Natural killer cell (primary cell): ENCODE data around the gene PCDH9. TPM values are rescaled to one million over a fixed set of nuclear protein-coding genes. Genes with fewer than 3 reads are reported as not detected.
A peak's percentile ranks its signal among the peaks of the same experiment; 100 is the strongest.

Experiments
- ATAC-seq, 3 donors: fragments of 150-1000 bp in 2 of 3; fragments of 200-7000 bp in 1 of 3; cut with Tn5 transposase; 1 replicate in 1 of 3; 2 replicates in 2 of 3; pipeline ENCODE4 v1.10.0; 2021; ENCODE audit warnings: mild to moderate bottlenecking in 2 of 3, moderate library complexity in 2 of 3
- DNase-seq, 2 donors: peaks; one replicate each; pipeline versions ENCODE4 v3.0.0 to v3.0.0-alpha.2; 2013 to 2021; ENCODE audit warnings: mixed read lengths in 1 of 2
- H3K27ac ChIP-seq: one replicate; pipeline ENCODE4 v1.5.1; 2013; ENCODE audit warnings: mild to moderate bottlenecking, low read length
- H3K27me3 ChIP-seq: one replicate; pipeline ENCODE4 v1.6.1; 2013; ENCODE audit warnings: low read length; ENCODE audit not compliant: control insufficient read depth, insufficient read depth
- H3K36me3 ChIP-seq: one replicate; pipeline ENCODE4 v1.6.1; 2013; ENCODE audit warnings: low read length; ENCODE audit not compliant: control insufficient read depth, insufficient read depth
- H3K4me1 ChIP-seq: one replicate; pipeline ENCODE4 v1.6.1; 2013; ENCODE audit warnings: low read length; ENCODE audit not compliant: control insufficient read depth, insufficient read depth
- H3K4me3 ChIP-seq: one replicate; pipeline ENCODE4 v1.5.1; 2013; ENCODE audit warnings: low read length
- H3K9me3 ChIP-seq: one replicate; pipeline ENCODE4 v1.6.1; 2013; ENCODE audit warnings: low read length; ENCODE audit not compliant: control insufficient read depth, insufficient read depth
- H3K27ac Mint-ChIP-seq, 2 donors: one replicate each; pipeline ENCODE4 v1.8.0; 2022; ENCODE audit warnings: mild to moderate bottlenecking in 2 of 2, mixed read lengths in 2 of 2, moderate library complexity in 1 of 2
- H3K27me3 Mint-ChIP-seq, 2 donors: one replicate each; pipeline ENCODE4 v1.8.0; 2022; ENCODE audit warnings: low read depth in 2 of 2, mixed read lengths in 2 of 2
- H3K36me3 Mint-ChIP-seq: one replicate; pipeline ENCODE4 v1.8.0; 2022; ENCODE audit warnings: mixed read lengths
- H3K4me1 Mint-ChIP-seq, 2 donors: one replicate each; pipeline ENCODE4 v1.8.0; 2022; ENCODE audit warnings: mixed read lengths in 2 of 2
- H3K4me3 Mint-ChIP-seq: one replicate; pipeline ENCODE4 v1.8.0; 2022; ENCODE audit warnings: mild to moderate bottlenecking, moderate library complexity, mixed read lengths
- H3K9me3 Mint-ChIP-seq, 2 donors: one replicate each; pipeline ENCODE4 v1.8.0; 2022; ENCODE audit warnings: mixed read lengths in 2 of 2
- WGBS: methylation state at CpG from one replicate; pipeline ENCODE4 v1.1.7; 2013; ENCODE audit warnings: missing lambda C conversion rate; ENCODE audit not compliant: insufficient coverage; 5-methylcytosine and 5-hydroxymethylcytosine counted together
- intact Hi-C: fragments of 100-400 bp; cut with micrococcal nuclease; formaldehyde crosslinking; loops from one replicate; pipeline ENCODE4 v1.14.2; 2022
- total RNA-seq, 4 donors: library from RNA; stranded (reverse); fragments of 120-200 nt in 1 of 4; gene quantifications; one replicate each; pipeline versions ENCODE4 v1.2.3 to v1.2.4, GENCODE V29; 2013 to 2022
- TF ChIP-seq, protein P1 (sequence below): fragments of 200-600 bp; IDR thresholded peaks from one replicate; pipeline ENCODE4 v1.8.0; 2022; ENCODE audit warnings: antibody characterized with exemption

The PCDH9 gene
- total RNA-seq, 3 donors from 2014 or later (not counting 1 experiment from before 2014, with no cell fraction given): 0.43 to 1.5 (median 0.68) TPM

DNA sequence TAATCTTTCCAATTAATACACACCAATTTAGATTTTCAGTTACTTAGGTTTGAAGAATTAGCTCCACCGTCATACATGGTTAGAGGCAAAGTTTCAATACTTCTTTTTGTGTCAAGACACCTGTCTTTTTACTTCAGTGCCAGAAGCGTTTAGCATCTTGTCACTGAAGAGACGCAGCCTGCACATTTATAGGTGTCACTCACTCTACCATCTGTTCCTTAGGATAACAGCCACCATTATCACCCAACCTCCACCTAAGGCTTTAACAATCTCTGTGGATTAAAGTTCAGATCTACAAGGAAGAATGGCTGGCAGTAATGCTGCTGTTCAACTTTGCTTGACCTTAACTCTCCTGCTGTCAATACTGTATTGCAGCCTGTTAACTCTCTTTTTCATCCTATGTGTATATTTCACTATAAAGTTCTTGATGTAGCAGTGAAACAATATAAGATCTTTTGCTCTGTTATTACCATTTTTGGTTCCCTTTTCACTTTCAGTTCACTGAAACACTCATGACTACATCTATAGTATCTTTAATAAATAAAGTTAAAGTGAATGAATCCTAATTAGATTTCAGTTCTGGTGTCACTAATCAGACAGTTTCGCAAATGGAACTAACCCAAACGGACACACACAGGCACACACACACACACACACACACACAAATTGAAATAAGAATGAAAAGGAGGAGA, 435.6 kb downstream of the PCDH9 start:
- no peak for ATAC-seq
- Mint-ChIP-seq H3K36me3 (no peaks in the 10 kb centered on the region), H3K27ac (no peak overlapping the region), H3K4me1 (no peaks in the 10 kb centered on the region), H3K4me3 (no peak overlapping the region), H3K27me3 (no peaks in the 10 kb centered on the region), H3K9me3 (peaks cover 2 to 4% of the 10 kb centered on the region in 2 donors)
- intact Hi-C loops: no loop called here
- TF ChIP-seq, protein P1, sequence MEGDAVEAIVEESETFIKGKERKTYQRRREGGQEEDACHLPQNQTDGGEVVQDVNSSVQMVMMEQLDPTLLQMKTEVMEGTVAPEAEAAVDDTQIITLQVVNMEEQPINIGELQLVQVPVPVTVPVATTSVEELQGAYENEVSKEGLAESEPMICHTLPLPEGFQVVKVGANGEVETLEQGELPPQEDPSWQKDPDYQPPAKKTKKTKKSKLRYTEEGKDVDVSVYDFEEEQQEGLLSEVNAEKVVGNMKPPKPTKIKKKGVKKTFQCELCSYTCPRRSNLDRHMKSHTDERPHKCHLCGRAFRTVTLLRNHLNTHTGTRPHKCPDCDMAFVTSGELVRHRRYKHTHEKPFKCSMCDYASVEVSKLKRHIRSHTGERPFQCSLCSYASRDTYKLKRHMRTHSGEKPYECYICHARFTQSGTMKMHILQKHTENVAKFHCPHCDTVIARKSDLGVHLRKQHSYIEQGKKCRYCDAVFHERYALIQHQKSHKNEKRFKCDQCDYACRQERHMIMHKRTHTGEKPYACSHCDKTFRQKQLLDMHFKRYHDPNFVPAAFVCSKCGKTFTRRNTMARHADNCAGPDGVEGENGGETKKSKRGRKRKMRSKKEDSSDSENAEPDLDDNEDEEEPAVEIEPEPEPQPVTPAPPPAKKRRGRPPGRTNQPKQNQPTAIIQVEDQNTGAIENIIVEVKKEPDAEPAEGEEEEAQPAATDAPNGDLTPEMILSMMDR: no peak
- Histone ChIP-seq H3K27ac (peak overlapping the region; percentile 38), H3K4me1 (no peaks in the 10 kb centered on the region), H3K9me3 (no peaks in the 10 kb centered on the region), H3K27me3 (no peaks in the 10 kb centered on the region), H3K36me3 (no peaks in the 10 kb centered on the region), H3K4me3 (no peak overlapping the region)
- DNase-seq: no peak
- 73% methylated on average over 3 of the region's 5 CpGs for WGBS

DNA sequence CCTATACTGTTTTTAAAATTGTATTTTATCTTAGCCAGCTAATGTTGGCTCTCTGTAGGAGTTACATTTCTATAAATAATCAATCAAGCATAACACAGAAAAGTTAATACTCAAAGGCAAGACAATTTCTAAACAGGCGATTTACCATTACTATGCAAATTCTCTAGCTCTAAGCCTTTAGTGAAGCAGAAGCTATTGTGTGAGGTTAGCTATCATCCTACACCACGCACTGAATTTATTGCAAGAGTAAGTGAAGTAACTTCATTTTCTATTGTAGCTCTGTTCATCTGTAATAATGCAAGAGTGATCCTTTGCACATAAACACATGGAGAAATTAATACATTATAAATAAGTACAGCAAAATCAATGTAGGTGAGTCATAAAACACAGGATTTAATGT, 439.3 kb downstream of the PCDH9 start:
- H3K27ac ChIP-seq: no peak overlapping the region
- Mint-ChIP-seq H3K4me1 (no peaks in the 10 kb centered on the region), H3K27me3 (no peaks in the 10 kb centered on the region), H3K27ac (no peak overlapping the region), H3K4me3 (no peak overlapping the region), H3K36me3 (no peaks in the 10 kb centered on the region), H3K9me3 (peaks cover 7% of the 10 kb centered on the region in 2 donors)
- H3K4me1 ChIP-seq: no peaks in the 10 kb centered on the region
- DNase-seq: no peak
- intact Hi-C loops: no loop called here
- no peaks in the 10 kb centered on the region for H3K27me3 ChIP-seq
- H3K4me3 ChIP-seq: no peak overlapping the region
- no peak for ATAC-seq
- no peaks in the 10 kb centered on the region for H3K36me3 ChIP-seq
- no peaks in the 10 kb centered on the region for H3K9me3 ChIP-seq
- no CpG with 5 or more reads among the region's 2 CpGs for whole genome bisulfite sequencing
- TF ChIP-seq, protein P1: no peak

DNA sequence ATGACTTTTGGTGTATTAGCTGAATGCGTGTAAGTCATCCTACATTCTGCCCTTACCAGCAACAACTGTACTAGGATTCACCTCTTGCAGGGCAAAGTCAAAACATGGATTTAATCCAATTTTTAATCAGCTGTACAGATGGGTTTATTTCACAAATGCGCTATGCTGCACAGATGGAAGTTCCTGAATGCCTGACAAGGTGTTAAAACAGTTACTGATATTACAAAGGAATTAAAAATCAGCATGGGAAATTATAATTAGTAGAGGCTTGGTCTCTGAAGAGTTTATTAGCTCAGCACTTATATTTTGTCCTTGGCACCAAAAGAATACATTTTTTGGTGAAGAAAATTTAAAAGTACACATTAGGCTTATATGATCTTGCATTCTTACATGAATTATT, 448.9 kb downstream of the PCDH9 start:
- intact Hi-C loops: no loop called here
- ATAC-seq (no peak), DNase-seq (no peak)
- TF ChIP-seq, protein P1: no peak
- WGBS: 78% methylated on average over 2 of the region's 2 CpGs
- Mint-ChIP-seq H3K36me3 (no peaks in the 10 kb centered on the region), H3K27ac (no peak overlapping the region), H3K4me1 (no peaks in the 10 kb centered on the region), H3K4me3 (no peak overlapping the region), H3K27me3 (no peaks in the 10 kb centered on the region), H3K9me3 (peaks cover 3 to 7% of the 10 kb centered on the region in 2 donors)
- H3K4me1 ChIP-seq: no peaks in the 10 kb centered on the region
- no peaks in the 10 kb centered on the region for H3K36me3 ChIP-seq
- H3K27me3 ChIP-seq: no peaks in the 10 kb centered on the region
- H3K4me3 ChIP-seq: no peak overlapping the region
- H3K27ac ChIP-seq: no peak overlapping the region
- no peaks in the 10 kb centered on the region for H3K9me3 ChIP-seq

DNA sequence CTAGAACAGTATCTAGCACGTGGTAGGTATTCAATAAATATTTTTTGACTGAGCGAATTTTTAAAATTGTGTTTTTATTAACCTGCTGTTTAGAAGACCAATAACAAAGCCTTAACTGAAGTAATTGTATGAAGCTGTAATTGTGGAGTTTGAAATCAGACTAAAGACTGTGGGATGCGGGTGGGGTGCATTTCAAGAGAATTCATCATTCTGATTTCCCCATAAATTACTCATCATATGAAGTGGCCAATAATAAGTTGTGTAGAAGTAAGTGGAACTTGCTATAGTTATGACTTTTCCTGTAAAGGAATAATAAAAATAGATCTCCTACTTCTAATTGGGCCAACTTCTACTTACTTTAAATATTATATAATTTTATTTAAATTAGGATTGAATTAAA, 449.3 kb downstream of the PCDH9 start:
- H3K9me3 Mint-ChIP-seq: peaks cover 3 to 4% of the 10 kb centered on the region in 2 donors
- H3K27ac ChIP-seq: no peak overlapping the region
- no peaks in the 10 kb centered on the region for H3K4me1 ChIP-seq
- TF ChIP-seq, protein P1: no peak
- no peak for ATAC-seq
- no peak overlapping the region for H3K27ac Mint-ChIP-seq
- no peaks in the 10 kb centered on the region for H3K36me3 ChIP-seq
- H3K4me3 Mint-ChIP-seq: no peak overlapping the region
- intact Hi-C loops: no loop called here
- H3K4me3 ChIP-seq: no peak overlapping the region
- H3K27me3 ChIP-seq: no peaks in the 10 kb centered on the region
- DNase-seq: no peak
- H3K4me1 Mint-ChIP-seq: no peaks in the 10 kb centered on the region
- H3K9me3 ChIP-seq: no peaks in the 10 kb centered on the region
- WGBS: 61% methylated on average over 2 of the region's 3 CpGs
- H3K27me3 Mint-ChIP-seq: no peaks in the 10 kb centered on the region
- H3K36me3 Mint-ChIP-seq: no peaks in the 10 kb centered on the region
